Activated T-cell treated with anti-CD3 and anti-CD28 coated beads, Interleukin-2, amount 50 U/mL, for 48 hours (primary cell): Measurements from ENCODE around the gene ATXN7L1.

Experiments
- DNase-seq, 2 experiments: peaks; one replicate each; pipeline ENCODE4 v3.0.0-alpha.2; 2020

The ATXN7L1 gene, protein sequence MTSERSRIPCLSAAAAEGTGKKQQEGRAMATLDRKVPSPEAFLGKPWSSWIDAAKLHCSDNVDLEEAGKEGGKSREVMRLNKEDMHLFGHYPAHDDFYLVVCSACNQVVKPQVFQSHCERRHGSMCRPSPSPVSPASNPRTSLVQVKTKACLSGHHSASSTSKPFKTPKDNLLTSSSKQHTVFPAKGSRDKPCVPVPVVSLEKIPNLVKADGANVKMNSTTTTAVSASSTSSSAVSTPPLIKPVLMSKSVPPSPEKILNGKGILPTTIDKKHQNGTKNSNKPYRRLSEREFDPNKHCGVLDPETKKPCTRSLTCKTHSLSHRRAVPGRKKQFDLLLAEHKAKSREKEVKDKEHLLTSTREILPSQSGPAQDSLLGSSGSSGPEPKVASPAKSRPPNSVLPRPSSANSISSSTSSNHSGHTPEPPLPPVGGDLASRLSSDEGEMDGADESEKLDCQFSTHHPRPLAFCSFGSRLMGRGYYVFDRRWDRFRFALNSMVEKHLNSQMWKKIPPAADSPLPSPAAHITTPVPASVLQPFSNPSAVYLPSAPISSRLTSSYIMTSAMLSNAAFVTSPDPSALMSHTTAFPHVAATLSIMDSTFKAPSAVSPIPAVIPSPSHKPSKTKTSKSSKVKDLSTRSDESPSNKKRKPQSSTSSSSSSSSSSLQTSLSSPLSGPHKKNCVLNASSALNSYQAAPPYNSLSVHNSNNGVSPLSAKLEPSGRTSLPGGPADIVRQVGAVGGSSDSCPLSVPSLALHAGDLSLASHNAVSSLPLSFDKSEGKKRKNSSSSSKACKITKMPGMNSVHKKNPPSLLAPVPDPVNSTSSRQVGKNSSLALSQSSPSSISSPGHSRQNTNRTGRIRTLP

DNA sequence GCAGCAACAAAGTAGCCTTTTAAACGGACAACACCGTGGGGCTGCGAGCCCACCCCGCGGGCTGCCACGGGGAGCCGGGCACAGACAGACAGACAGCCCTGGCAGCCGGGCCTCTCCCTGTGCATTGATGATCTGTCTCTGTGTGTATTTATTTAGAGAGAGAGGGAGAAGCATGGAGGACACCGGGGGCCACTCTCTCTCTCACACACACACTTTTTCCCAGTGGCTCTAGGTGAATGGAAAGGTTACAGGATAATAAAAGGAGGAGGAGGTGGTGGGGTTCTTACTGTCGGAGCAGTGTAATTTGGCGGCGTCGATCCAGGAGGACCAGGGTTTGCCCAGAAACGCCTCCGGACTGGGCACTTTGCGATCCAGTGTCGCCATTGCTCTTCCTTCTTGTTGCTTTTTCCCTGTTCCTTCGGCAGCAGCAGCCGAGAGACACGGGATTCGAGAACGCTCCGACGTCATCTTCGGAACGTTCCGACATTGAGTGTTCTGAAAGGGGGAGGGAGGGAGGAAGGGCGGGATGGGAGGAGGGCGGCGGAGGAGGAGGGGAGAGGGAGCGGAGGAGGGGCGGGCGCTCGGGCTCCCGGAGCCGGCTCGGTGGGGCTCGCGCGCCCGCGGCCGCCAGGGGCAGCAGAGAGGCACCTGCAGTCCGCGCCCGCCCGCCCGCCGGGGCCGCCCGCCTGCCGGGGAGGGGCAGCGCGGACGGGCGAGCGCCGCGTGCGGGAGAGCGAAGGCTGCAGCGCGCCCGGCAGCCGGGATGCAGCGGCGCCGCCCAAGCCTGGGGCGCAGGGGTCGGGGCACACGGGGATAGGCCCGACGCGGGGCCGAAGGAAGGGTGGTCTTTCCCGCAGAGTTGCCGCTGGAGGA lies at the start of gene ATXN7L1:
Gene ATXN7L1 (minus strand): TSS at position 509 of the 873 bp plus-strand sequence. CDS start 41 bp downstream, at position 468.
- peak; percentile 87 to 92 for DNase-seq

DNA sequence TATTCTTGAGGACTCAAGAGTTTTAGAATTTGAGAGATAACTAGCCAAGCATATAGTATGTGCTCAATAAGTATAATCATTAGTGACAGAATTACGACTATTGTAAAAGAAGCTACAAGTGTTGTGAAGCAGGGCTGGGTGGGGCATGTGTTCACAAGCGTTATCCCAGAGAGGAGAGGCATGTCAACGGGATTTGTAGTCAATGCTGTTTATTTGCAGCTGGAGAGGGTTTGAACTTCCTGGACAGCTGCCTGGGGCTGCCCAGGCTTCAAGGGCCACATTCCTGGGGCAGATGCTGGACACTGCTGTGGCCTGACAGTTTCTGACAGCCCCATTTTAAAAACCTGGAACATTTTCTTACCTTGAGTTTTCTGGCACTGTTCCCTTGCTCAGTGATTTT lies 49.7 kb upstream of the ATXN7L1 start:
- DNase-seq = no peak

GRCh38 chr7:105924945-105925344 lies 48.5 kb upstream of the ATXN7L1 start:
- peak; percentile 27 to 36 for DNase-seq

GRCh38 chr7:105920766-105921165 lies 44.4 kb upstream of the ATXN7L1 start:
- DNase-seq = no peak

DNA sequence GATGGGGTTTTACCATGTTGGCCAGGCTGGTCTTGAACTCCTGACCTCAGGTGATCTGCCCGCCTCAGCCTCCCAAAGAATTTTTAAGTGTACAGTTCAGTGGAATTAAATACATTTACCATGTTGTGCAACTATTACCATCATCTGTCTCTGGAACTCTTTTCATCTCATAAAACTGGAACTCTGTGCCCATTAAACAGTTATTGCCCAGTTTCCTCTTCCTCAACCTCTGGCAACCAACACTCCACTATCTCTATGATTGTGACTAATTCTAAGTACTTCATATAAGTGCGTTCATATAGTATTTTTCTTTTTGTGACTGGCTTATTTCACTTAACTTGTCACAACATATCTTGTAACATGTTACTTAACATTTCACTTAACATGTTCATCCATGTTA lies 41.3 kb upstream of the ATXN7L1 start:
- DNase-seq = no peak

DNA sequence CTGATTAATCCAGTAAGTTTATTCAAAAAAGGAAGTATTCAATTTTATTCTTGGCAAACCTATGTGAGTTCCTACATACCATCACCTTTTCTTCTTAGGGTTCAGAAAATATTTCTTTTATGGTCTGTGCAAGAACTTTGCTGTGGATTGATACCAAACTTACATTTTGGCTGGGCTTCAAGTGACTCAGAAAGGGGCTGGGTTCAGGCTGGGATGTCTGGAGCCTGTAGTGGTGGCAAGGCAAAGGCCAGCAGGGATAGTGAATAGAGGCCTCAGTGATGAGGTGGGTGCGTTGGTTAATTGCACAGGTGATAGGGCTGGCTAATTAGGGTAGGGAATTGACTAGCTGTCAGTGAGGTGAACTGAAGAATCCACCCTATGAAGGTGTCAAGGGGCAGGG lies 40.2 kb upstream of the ATXN7L1 start:
- no peak for DNase-seq

DNA sequence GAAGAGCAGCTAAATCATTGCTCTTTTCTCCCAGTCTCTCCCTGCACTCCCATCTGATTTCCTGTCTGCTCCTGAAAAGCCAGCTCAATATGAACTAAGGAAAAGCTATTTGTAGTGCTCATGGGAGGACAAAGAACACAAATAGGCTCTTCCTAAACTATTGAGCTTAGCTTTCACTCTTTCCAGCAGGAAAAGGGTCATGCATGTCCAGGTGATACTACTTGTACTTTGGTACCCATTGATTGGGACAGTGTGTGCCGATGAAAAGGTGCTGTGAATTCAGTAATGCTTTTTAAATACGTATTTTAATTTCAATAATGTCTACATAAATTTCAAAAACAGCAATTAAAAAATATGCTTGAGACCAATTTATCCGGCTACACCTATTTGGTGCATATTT lies 37.5 kb upstream of the ATXN7L1 start:
- no peak for DNase-seq

DNA sequence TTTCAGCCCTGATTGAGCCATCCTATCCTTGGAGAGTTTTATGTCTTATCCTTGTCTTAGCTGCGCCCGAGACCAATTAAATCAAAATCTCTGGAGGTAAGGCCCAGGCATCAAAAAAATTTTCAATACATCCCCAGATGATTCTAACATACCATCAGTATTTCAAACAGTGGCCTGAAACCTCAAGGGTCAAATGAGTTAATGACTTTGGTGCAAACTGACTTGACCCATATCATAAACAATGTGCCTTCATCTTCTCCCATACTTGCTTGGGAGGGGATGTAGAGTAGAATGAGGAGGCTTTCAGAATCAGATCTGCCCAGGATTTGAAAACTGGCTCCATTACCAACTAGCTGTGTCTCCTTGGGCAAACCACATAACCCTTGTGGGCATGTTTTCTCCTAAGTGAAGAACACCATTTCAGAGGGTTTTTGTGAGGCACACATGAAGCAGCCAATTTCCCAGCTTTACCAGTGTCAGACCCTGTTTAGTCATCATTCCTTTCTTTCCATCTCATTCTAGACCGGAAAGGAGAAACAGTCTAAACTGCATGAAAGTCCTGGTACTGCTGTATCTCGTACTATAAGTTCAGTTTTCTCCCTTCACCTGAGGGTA lies 35.7 kb upstream of the ATXN7L1 start:
- no peak for DNase-seq

GRCh38 chr7:105910172-105910571 lies 33.8 kb upstream of the ATXN7L1 start:
- DNase-seq = peak in 1 of 2 experiments; percentile 32

DNA sequence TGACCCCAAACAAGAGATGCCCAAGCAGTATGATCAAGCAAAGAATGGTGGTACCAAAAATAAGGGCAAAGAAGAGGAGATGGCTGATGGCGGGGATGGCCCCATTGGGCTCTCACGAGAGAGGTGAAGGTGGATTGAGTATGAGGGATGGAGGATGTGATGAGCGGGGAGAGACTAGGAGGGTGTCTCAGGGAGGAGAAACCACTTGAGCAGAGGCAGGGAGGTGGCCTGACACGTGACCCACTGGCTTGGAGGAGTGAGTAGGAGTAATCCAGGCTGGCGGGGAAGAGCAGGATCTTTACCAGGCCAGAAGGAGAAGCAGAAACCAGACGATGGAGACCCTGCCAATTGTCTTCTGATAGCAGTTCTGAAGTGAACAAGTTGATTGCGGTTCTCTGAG lies 33.3 kb upstream of the ATXN7L1 start:
- no peak for DNase-seq

DNA sequence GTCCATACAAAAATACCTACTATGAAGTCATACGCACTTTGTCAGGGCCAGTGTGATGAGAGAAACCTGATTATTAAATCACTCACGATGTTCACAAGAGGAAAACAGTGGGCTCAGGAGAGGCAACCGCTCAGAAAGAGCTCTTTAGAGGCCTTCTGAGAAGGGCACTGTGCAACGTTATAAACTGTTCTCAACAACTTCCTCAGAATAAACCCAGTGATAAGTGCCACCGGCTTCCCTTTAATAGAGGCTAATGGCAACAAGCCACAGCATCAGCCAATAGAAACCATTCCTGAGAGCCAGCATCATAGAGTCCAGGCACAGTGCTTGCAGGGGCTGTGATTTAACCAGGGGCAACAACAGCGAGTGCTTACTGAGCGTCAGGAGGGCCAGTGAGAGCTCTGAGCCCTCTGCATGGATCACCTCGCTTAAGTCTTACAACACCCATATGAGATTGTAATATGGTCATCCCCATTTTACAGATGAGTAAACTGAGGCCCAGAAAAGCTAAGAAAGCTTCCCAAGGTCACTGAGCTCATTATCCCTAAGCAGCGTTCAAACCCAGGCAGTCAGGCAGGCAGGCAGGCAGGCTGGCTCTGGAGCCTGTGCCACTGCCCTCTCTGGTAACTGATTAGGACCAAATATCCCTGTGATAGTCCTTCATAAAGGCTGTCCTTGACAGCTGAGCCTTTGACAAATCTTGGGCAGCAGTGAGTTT lies 30.9 kb upstream of the ATXN7L1 start:
- no peak for DNase-seq

- no peak for DNase-seq
Observed at GRCh38 chr7:105906695-105907094, 30.3 kb upstream of the ATXN7L1 start.

- no peak for DNase-seq
Observed at GRCh38 chr7:105905910-105906568, 29.6 kb upstream of the ATXN7L1 start.

GRCh38 chr7:105905209-105905909 lies 29.0 kb upstream of the ATXN7L1 start:
- no peak for DNase-seq

- no peak for DNase-seq
Observed at GRCh38 chr7:105904064-105904463, 27.7 kb upstream of the ATXN7L1 start.

DNA sequence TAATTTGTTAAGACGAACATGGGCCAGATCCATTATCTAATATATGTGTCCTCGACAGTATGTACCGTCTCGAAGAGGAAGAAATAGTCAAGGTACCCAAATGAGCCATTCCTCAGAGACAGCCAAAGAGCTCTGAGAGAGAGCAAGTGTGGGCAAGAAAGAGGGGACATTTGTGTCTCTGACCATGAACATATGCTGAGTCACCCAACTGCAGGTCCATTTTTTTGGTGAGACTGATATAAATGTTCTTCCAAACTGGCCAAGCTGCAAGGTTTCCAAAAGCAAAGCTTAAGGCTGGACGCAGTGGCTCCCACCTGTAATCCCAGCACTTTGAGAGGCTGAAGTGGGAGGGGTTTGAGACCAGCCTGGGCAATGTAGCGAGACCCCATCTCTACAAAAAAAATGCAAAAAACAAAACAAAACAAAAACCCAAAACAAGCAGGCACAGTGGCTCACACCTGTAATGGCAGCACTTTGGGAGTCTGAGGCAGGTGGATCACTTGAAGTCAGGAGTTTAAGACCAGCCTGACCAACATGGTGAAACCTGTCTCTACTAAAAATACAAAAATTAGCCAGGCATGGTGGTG lies 26.0 kb upstream of the ATXN7L1 start:
- DNase-seq = no peak

GRCh38 chr7:105897999-105898398 lies 21.6 kb upstream of the ATXN7L1 start:
- no peak for DNase-seq

GRCh38 chr7:105896407-105896911 lies 20.1 kb upstream of the ATXN7L1 start:
- no peak for DNase-seq

GRCh38 chr7:105894131-105894530 lies 17.7 kb upstream of the ATXN7L1 start:
- DNase-seq = no peak

- no peak for DNase-seq
Observed at GRCh38 chr7:105892387-105892786, 16.0 kb upstream of the ATXN7L1 start.
